ENCODE results near the gene IVL. TPM values are rescaled to one million over a fixed set of nuclear protein-coding genes. Genes with fewer than 3 reads are reported as not detected.

The IVL gene
- polyA plus RNA-seq, 1 experiment, result not detected

- ChIA-PET POLR2A (no interaction called here), CTCF (no interaction called here)
- H3K27me3 ChIP-seq (ENCODE audit: control insufficient read depth, insufficient read depth, low read length), result no peaks in the 10 kb centered on the region
- no peak for DNase-seq (ENCODE audit: low read depth, low spot score)
- no peaks in the 10 kb centered on the region; the same call in 1 of the 2 replicates for H3K9me3 ChIP-seq (ENCODE audit: control insufficient read depth, insufficient read depth, low read length)
- H3K27ac ChIP-seq (ENCODE audit: low read depth, low read length), result no peak overlapping the region
- no peak overlapping the region for H3K4me3 ChIP-seq (ENCODE audit: low read depth, low read length)
- TF ChIP-seq CTCF (IDR thresholded peaks at IDR 0.05; ENCODE audit: low read depth, low read length), result no peak
Measured at GRCh38 chr1:152902636-152903035, 5.7 kb upstream of the IVL start.

- TF ChIP-seq CTCF (IDR thresholded peaks at IDR 0.05; ENCODE audit: low read depth, low read length), result no peak
- Histone ChIP-seq H3K9me3 (ENCODE audit: control insufficient read depth, insufficient read depth, low read length) (peaks cover 8% of the 10 kb centered on the region; the same call in 1 of the 2 replicates), H3K27me3 (ENCODE audit: control insufficient read depth, insufficient read depth, low read length) (no peaks in the 10 kb centered on the region), H3K4me3 (ENCODE audit: low read depth, low read length) (no peak overlapping the region), H3K27ac (ENCODE audit: low read depth, low read length) (no peak overlapping the region)
- POLR2A ChIA-PET, result no interaction called here
- no peak for DNase-seq (ENCODE audit: low read depth, low spot score)
- CTCF ChIA-PET, result no interaction called here
Measured at GRCh38 chr1:152904688-152905440, 3.5 kb upstream of the IVL start.

- no peak for DNase-seq (ENCODE audit: low read depth, low spot score)
- Histone ChIP-seq H3K4me3 (ENCODE audit: low read depth, low read length) (no peak overlapping the region), H3K27me3 (ENCODE audit: control insufficient read depth, insufficient read depth, low read length) (no peaks in the 10 kb centered on the region), H3K27ac (ENCODE audit: low read depth, low read length) (no peak overlapping the region), H3K9me3 (ENCODE audit: control insufficient read depth, insufficient read depth, low read length) (peaks cover 20% of the 10 kb centered on the region)
- TF ChIP-seq CTCF (IDR thresholded peaks at IDR 0.05; ENCODE audit: low read depth, low read length), result no peak
- ChIA-PET CTCF (no interaction called here), POLR2A (no interaction called here)
Measured at GRCh38 chr1:152906023-152906565, 2.3 kb upstream of the IVL start.

- peaks cover 24% of the 10 kb centered on the region for H3K9me3 ChIP-seq (ENCODE audit: control insufficient read depth, insufficient read depth, low read length)
- CTCF ChIA-PET, result no interaction called here
- no peak for DNase-seq (ENCODE audit: low read depth, low spot score)
- no peak for TF ChIP-seq CTCF (IDR thresholded peaks at IDR 0.05; ENCODE audit: low read depth, low read length)
- H3K4me3 ChIP-seq (ENCODE audit: low read depth, low read length), result no peak overlapping the region
- H3K27me3 ChIP-seq (ENCODE audit: control insufficient read depth, insufficient read depth, low read length), result no peaks in the 10 kb centered on the region
- POLR2A ChIA-PET, result no interaction called here
- no peak overlapping the region for H3K27ac ChIP-seq (ENCODE audit: low read depth, low read length)
Measured at GRCh38 chr1:152909206-152909605, 860 bp downstream of the IVL start.

- ChIA-PET POLR2A (no interaction called here), CTCF (no interaction called here)
- no peak for TF ChIP-seq CTCF (IDR thresholded peaks at IDR 0.05; ENCODE audit: low read depth, low read length)
- Histone ChIP-seq H3K4me3 (ENCODE audit: low read depth, low read length) (no peak overlapping the region), H3K27me3 (ENCODE audit: control insufficient read depth, insufficient read depth, low read length) (no peaks in the 10 kb centered on the region), H3K27ac (ENCODE audit: low read depth, low read length) (no peak overlapping the region), H3K9me3 (ENCODE audit: control insufficient read depth, insufficient read depth, low read length) (peaks cover 24% of the 10 kb centered on the region)
- no peak for DNase-seq (ENCODE audit: low read depth, low spot score)
Measured at GRCh38 chr1:152912471-152912870, 4.1 kb downstream of the IVL start.
